OCI-LY7 (cell line): ENCODE data around the gene ARID5B.

Experiments
- CTCF ChIP-seq: fragments of 200-600 bp; sonication (generic); conservative IDR thresholded peaks from 2 replicates; pipeline ENCODE4 v1.5.1; 2014; ENCODE audit warnings: mild to moderate bottlenecking, antibody characterized with exemption, low read length, moderate library complexity, mixed read lengths
- EZH2phosphoT487 ChIP-seq: fragments of 200-600 bp; sonication (generic); IDR thresholded peaks from 2 replicates; pipeline ENCODE4 v1.6.1; 2018; ENCODE audit warnings: low read depth, borderline replicate concordance, mild to moderate bottlenecking, mixed run types, antibody characterized with exemption, low read length, moderate library complexity, mixed read lengths

- no peak for TF ChIP-seq CTCF
- TF ChIP-seq EZH2phosphoT487, result no peak
Measured at GRCh38 chr10:61975391-61975932, 74.0 kb downstream of the ARID5B start.
